ENCODE measurements around the gene RHOV.
A peak's percentile ranks its signal among the peaks of the same experiment; 100 is the strongest.

The RHOV gene

GRCh38 chr15:40904552-40905201 lies 30.6 kb upstream of the RHOV start:
- DNase-seq (ENCODE audit: low spot score) = no peak

DNA sequence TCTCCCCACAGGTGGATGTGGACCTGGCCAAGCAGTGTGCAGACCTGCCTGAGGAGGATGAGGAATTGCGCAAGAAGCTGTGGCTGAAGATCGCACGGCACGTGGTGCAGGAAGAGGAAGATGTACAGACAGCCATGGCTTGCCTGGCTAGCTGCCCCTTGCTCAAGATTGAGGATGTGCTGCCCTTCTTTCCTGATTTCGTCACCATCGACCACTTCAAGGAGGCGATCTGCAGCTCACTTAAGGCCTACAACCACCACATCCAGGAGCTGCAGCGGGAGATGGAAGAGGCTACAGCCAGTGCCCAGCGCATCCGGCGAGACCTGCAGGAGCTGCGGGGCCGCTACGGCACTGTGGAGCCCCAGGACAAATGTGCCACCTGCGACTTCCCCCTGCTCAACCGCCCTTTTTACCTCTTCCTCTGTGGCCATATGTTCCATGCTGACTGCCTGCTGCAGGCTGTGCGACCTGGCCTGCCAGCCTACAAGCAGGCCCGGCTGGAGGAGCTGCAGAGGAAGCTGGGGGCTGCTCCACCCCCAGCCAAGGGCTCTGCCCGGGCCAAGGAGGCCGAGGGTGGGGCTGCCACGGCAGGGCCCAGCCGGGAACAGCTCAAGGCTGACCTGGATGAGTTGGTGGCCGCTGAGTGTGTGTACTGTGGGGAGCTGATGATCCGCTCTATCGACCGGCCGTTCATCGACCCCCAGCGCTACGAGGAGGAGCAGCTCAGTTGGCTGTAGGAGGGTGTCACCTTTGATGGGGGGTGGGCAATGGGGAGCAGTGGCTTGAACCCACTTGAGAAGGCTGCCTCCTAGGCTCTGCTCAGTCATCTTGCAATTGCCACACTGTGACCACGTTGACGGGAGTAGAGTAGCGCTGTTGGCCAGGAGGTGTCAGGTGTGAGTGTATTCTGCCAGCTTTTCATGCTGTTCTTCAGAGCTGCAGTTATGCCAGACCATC lies 28.8 kb upstream of the RHOV start:
- DNase-seq (ENCODE audit: low spot score) = no peak

- DNase-seq (ENCODE audit: low spot score) = no peak
Measured at GRCh38 chr15:40901053-40901443, 27.0 kb upstream of the RHOV start.

GRCh38 chr15:40900256-40901052 lies 26.4 kb upstream of the RHOV start:
- DNase-seq (ENCODE audit: low spot score) = no peak

- DNase-seq (ENCODE audit: low spot score) = no peak
Measured at GRCh38 chr15:40899536-40900207, 25.6 kb upstream of the RHOV start.

GRCh38 chr15:40894681-40895448 lies 20.8 kb upstream of the RHOV start:
- DNase-seq (ENCODE audit: low spot score) = peak; percentile 79

- peak; percentile 93 for DNase-seq (ENCODE audit: low spot score)
Measured at GRCh38 chr15:40893733-40894680, 20.0 kb upstream of the RHOV start, which contains the start of gene VPS18. Gene VPS18, plus strand, starts transcription at chr15:40894450. Its CDS starts 319 bp downstream, at chr15:40894769.

- no peak for DNase-seq (ENCODE audit: low spot score)
Measured at GRCh38 chr15:40893019-40893670, 19.1 kb upstream of the RHOV start.

DNA sequence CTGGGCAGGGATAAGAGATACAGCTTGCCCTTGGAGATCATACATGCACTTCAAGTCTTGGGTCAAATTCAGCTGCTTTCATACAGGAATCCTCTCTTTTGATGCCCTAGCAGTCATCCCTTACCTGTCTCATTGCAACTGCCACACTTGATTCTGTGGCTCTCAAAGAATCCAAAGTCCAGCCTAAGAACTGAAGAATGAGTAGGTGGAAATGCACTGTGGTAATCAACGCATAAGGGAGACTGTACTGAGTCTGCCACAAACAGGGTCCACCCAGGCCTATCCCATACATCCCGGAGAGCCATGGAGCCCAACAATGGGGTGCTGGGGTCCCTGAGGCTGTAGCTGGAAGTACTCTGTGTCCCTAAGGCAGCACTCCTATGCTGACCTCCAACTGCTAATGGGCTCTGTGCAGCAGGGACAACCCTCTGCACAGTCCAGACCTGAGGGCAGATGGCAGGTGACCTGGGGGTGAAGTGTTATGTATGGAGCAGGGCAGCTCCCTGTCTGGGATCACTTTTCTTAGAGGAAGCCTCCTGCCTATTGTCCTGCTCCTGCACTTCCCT lies 18.5 kb upstream of the RHOV start:
- no peak for DNase-seq (ENCODE audit: low spot score)

- peak; percentile 48 for DNase-seq (ENCODE audit: low spot score)
Measured at GRCh38 chr15:40891810-40892446, 17.9 kb upstream of the RHOV start.

DNA sequence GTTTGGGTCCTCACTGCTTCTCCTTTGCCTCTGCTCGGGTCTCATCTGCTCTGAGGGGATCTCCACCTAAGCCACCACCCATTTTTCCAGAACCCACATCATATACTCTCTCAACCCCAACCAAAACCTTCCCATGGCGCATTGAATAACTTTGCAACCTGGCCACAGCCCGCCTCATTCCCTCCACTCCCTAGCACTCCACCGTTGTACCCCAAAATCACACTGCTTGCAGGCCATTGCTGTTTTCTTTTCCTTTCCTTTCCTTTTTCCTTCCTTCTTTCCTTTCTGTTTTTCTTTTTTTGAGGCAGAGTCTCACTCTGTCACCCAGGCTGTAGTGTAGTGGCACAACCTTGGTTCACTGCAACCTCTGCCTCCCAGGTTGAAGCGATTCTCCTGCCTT lies 17.1 kb upstream of the RHOV start:
- DNase-seq (ENCODE audit: low spot score) = no peak

GRCh38 chr15:40889112-40889511 lies 15.1 kb upstream of the RHOV start:
- no peak for DNase-seq (ENCODE audit: low spot score)

DNA sequence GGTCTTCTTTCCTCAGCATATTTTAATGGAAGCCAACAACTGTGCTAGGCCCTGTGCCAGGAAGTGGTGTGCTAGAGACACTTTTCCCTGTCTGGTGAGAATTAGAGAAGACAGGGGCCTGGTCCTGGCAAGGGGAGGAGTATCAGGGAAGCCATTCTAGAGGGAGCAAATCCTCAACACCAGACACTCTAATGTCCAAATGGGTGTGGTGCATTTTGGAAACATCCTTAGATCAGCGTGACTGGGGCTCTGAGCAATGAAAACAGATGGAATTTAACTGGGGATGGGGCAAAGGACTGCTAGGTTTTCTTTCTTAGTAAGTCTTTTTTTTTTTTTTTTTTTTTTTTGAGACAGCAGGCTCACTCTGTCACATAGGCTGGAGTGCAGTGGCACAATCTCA lies 12.6 kb upstream of the RHOV start:
- no peak for DNase-seq (ENCODE audit: low spot score)

DNA sequence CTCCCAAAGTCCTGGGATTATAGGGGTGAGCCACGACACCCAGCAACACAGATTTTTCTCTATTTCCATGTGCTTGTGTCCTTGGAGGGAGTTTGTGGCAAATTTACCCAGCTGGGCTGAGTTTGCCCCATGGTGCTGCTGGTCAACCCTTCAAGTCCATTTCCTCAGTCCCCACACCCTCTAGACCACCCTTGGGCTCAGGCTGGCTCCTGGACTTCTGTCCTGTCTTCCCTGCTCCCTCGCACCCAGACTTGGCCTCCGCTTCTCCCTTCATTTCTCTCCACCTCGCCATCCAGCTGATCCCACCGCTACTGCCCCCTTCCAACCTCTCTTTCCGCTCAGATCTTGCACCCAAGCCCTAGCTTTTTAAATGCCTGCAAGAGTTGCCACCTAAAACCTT lies 7.3 kb upstream of the RHOV start:
- DNase-seq (ENCODE audit: low spot score) = no peak

GRCh38 chr15:40879609-40880008 lies 5.6 kb upstream of the RHOV start:
- no peak for DNase-seq (ENCODE audit: low spot score)

DNA sequence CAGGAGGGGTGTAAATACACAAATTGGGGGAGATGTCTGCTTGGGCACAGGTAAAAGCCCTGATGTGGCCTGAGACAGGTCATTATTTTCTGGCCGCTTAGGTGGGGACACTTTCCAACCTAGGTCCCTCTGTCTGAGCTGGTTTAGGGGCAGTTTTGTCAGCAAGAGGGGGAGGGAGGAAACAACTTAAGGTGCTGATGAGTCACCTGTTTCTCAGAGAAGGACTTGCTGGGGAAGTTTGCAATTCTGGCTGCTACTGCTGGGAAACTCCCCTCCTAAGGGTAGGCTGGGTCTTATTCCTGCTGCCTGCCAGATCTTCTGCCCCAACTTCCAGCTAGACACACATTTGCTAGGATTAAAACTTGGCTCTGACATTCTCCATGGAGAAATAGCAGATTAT lies 4.8 kb upstream of the RHOV start:
- no peak for DNase-seq (ENCODE audit: low spot score)

- DNase-seq (ENCODE audit: low spot score) = no peak
Measured at GRCh38 chr15:40877694-40878093, 3.7 kb upstream of the RHOV start.

DNA sequence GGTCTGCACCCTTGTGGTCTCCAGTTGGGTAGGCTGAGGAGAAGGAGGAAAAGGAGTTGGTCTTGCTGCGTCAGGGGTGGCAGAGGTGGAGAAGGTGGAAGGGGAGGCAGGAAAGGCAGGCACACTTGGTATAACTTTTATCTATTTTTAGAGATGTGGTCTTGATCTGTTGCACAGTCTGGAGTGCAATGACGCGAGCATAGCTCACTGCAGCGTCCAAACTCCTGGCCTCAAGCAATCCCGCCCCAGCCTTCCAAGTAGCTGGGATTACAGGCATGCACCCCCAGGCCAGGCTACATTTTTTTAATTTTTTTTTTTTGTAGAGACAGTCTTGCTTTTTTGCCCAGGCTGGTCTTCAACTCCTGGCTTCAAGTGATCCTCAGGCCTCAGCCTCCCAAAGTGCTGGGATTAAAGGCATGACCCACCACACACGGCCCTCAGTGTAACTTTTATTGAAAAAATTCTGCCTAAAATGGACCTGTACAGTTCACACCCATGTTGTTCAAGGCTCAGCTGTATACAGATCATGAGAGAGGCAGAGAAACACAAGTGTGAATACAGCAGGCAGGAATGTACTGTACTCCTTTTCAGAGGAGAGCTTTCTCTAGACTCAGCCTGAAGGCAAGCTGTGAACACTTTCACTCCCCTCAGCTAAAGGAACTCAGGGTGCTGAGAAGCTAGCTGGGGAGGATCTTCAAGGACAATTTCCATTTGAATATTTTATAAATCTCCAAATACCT lies 2.1 kb upstream of the RHOV start:
- no peak for DNase-seq (ENCODE audit: low spot score)
